OCI-LY7 (cell line): ENCODE results near the gene SLC26A9. TPM values are rescaled to one million over a fixed set of nuclear protein-coding genes. Genes with fewer than 3 reads are reported as not detected.

ENCODE experiments used
- BruUV-seq: library from RNA; stranded (reverse); fragments of 400-500 nt; replicated peaks from 2 replicates; lab custom pipeline; 2021; lab: Mats Ljungman, UMichigan
- CTCF ChIA-PET: fragments of 300-600 bp; sonication (Branson Sonifier 250); formaldehyde crosslinking; loops from one replicate; lab custom pipeline; 2022; ENCODE audit warnings: antibody characterized with exemption; ENCODE audit not compliant: unreplicated experiment; lab: Charles Lee
- POLR2A ChIA-PET: fragments of 300-600 bp; sonication (Branson Sonifier 250); formaldehyde crosslinking; loops from one replicate; lab custom pipeline; 2022; ENCODE audit warnings: antibody characterized with exemption; lab: Charles Lee
- DNase-seq: peaks from one replicate; pipeline ENCODE4 v3.0.0-alpha.2; 2015; ENCODE audit warnings: low spot score
- H2AFZ ChIP-seq: fragments of 200-600 bp; sonication (generic), shearing (Covaris generic); 2 replicates; pipeline ENCODE4 v1.6.1; 2014; ENCODE audit warnings: mild to moderate bottlenecking, antibody characterized with exemption, low read length, moderate library complexity
- H3K27ac ChIP-seq: fragments of 200-600 bp; sonication (generic); 2 replicates; pipeline ENCODE4 v1.5.1; 2014; ENCODE audit warnings: mixed run types, low read depth, mild to moderate bottlenecking, moderate library complexity, low read length, inconsistent platforms; ENCODE audit not compliant: poor library complexity, severe bottlenecking
- H3K36me3 ChIP-seq: fragments of 200-600 bp; sonication (generic); 2 replicates; pipeline ENCODE4 v1.6.1; 2014; ENCODE audit warnings: mild to moderate bottlenecking, antibody characterized with exemption, low read length, moderate library complexity, mixed read lengths; ENCODE audit not compliant: insufficient read depth
- H3K4me1 ChIP-seq: fragments of 200-600 bp; sonication (generic); 2 replicates; pipeline ENCODE4 v1.5.1; 2014; ENCODE audit warnings: mild to moderate bottlenecking, low read length; ENCODE audit not compliant: insufficient read depth, poor library complexity, severe bottlenecking
- H3K4me2 ChIP-seq: fragments of 200-600 bp; sonication (generic); 2 replicates; pipeline ENCODE4 v1.6.1; 2014; ENCODE audit warnings: mild to moderate bottlenecking, low read length
- H3K4me3 ChIP-seq: fragments of 200-600 bp; sonication (generic); 2 replicates; pipeline ENCODE4 v1.5.1; 2014; ENCODE audit warnings: mild to moderate bottlenecking, low read depth, low read length; ENCODE audit not compliant: poor library complexity, severe bottlenecking
- H3K79me2 ChIP-seq: fragments of 200-600 bp; sonication (generic); 2 replicates; pipeline ENCODE4 v1.6.1; 2016; ENCODE audit warnings: low read depth, mild to moderate bottlenecking, low read length, moderate library complexity, mixed read lengths; ENCODE audit not compliant: insufficient read depth
- H3K9me2 ChIP-seq: fragments of 200-600 bp; sonication (generic); 2 replicates; pipeline ENCODE4 v1.6.1; 2016; ENCODE audit warnings: mild to moderate bottlenecking, low read length, mixed read lengths; ENCODE audit not compliant: insufficient read depth
- H3K9me3 ChIP-seq: fragments of 200-600 bp; sonication (generic); 2 replicates; pipeline ENCODE4 v1.6.1; 2014; ENCODE audit warnings: mild to moderate bottlenecking, mixed run types, low read length, mixed read lengths
- H4K20me1 ChIP-seq: fragments of 200-600 bp; sonication (generic); 2 replicates; pipeline ENCODE4 v1.6.1; 2014; ENCODE audit warnings: mild to moderate bottlenecking, antibody characterized with exemption, low read length, moderate library complexity, mixed read lengths; ENCODE audit not compliant: insufficient read depth
- CTCF ChIP-seq: fragments of 200-600 bp; sonication (generic); conservative IDR thresholded peaks from 2 replicates; pipeline ENCODE4 v1.5.1; 2014; ENCODE audit warnings: mild to moderate bottlenecking, antibody characterized with exemption, low read length, moderate library complexity, mixed read lengths
- EZH2phosphoT487 ChIP-seq: fragments of 200-600 bp; sonication (generic); IDR thresholded peaks from 2 replicates; pipeline ENCODE4 v1.6.1; 2018; ENCODE audit warnings: low read depth, borderline replicate concordance, mild to moderate bottlenecking, mixed run types, antibody characterized with exemption, low read length, moderate library complexity, mixed read lengths
- intact Hi-C: fragments of 100-400 bp; cut with micrococcal nuclease; formaldehyde crosslinking; loops from one replicate; pipeline ENCODE4 v1.10.0; 2022; ENCODE audit not compliant: unreplicated experiment
- total RNA-seq, 2 experiments: library from RNA; depleted of rRNA in 1 of 2; stranded (reverse); fragments of >200 nt in 1 of 2; shearing (Covaris generic) in 1 of 2; gene quantifications; 2 replicates each; pipeline ENCODE4 v1.2.3, GENCODE V29; 2014 to 2022

Gene SLC26A9
- total RNA-seq, 2 experiments from 2014 or later: not detected

- TF ChIP-seq EZH2phosphoT487 (no peak), CTCF (no peak)
- no peaks in the 10 kb centered on the region for H3K4me1 ChIP-seq
- BruUV-seq: no TSS peak
- POLR2A ChIA-PET: no interaction called here
- H3K79me2 ChIP-seq: no peaks in the 10 kb centered on the region
- H3K4me2 ChIP-seq: no peak overlapping the region
- no peaks in the 10 kb centered on the region for H3K9me2 ChIP-seq
- H3K36me3 ChIP-seq: no peaks in the 10 kb centered on the region
- CTCF ChIA-PET: no interaction called here
- no peak for DNase-seq
- H4K20me1 ChIP-seq: no peaks in the 10 kb centered on the region
- H3K9me3 ChIP-seq: no peaks in the 10 kb centered on the region
- intact Hi-C loops: no loop called here
- H3K4me3 ChIP-seq: no peak overlapping the region
- no peak overlapping the region for H2AFZ ChIP-seq
- no peak overlapping the region for H3K27ac ChIP-seq
These were observed 22.2 kb downstream of the SLC26A9 start for GRCh38 chr1:205920861-205921569.

- Histone ChIP-seq H3K4me1 (no peaks in the 10 kb centered on the region), H2AFZ (no peak overlapping the region), H3K79me2 (no peaks in the 10 kb centered on the region), H3K27ac (no peak overlapping the region), H3K4me3 (no peak overlapping the region), H3K4me2 (no peak overlapping the region), H4K20me1 (no peaks in the 10 kb centered on the region), H3K36me3 (no peaks in the 10 kb centered on the region), H3K9me2 (no peaks in the 10 kb centered on the region), H3K9me3 (no peaks in the 10 kb centered on the region)
- ChIA-PET POLR2A (no interaction called here), CTCF (interaction anchor here (2.6 kb wide), 1 partner anchor 57 kb away, joined by 16 read pairs; no protein-coding TSS in a partner anchor)
- intact Hi-C loops: no loop called here
- TF ChIP-seq EZH2phosphoT487 (no peak), CTCF (no peak)
- DNase-seq: no peak
- no TSS peak for BruUV-seq
These were observed 23.1 kb downstream of the SLC26A9 start for GRCh38 chr1:205920159-205920558.
